HCT116 (cell line): ENCODE data around the gene DIPK1A. TPM values are rescaled to one million over a fixed set of nuclear protein-coding genes. Genes with fewer than 3 reads are reported as not detected.

Source experiments
- ATAC-seq: fragments of 200-7000 bp; cut with Tn5 transposase; 2 replicates; pipeline ENCODE4 v1.9.1; 2020; ENCODE audit warnings: mild to moderate bottlenecking, moderate library complexity
- BruUV-seq: library from RNA; stranded (reverse); fragments of 400-500 nt; replicated peaks from 2 replicates; lab custom pipeline; 2021; lab: Mats Ljungman, UMichigan
- CTCF ChIA-PET: fragments of 300-600 bp; sonication (Branson Sonifier 250); formaldehyde crosslinking; loops from one replicate; lab custom pipeline; 2021; ENCODE audit warnings: antibody characterized with exemption; lab: Charles Lee
- POLR2A ChIA-PET: fragments of 300-600, 350-600 bp; sonication (Branson Sonifier 250); formaldehyde crosslinking; loops from one replicate; lab custom pipeline; 2021; ENCODE audit warnings: antibody characterized with exemption; lab: Charles Lee
- RAD21 ChIA-PET, 2 experiments: fragments of 300-600 bp; sonication (Branson Sonifier 250); formaldehyde crosslinking; loops; one replicate each; lab custom pipeline; 2023; ENCODE audit warnings: low total read pairs in 2 of 2; ENCODE audit not compliant: uncharacterized antibody in 2 of 2, unreplicated experiment in 2 of 2, low non-redundant PET in 1 of 2; lab: Charles Lee
- DNase-seq: peaks from one replicate; pipeline ENCODE4 v3.0.0-alpha.2; 2010; ENCODE audit warnings: low read depth, low spot score
- H2AFZ ChIP-seq: fragments of 200-600 bp; shearing (Covaris generic), sonication (generic); 2 replicates; pipeline ENCODE4 v1.6.1; 2017; ENCODE audit warnings: low read depth, mixed run types, mixed read lengths, antibody characterized with exemption, low read length; ENCODE audit not compliant: poor library complexity, severe bottlenecking
- H3K27ac ChIP-seq: 2 replicates; pipeline ENCODE4 v1.5.1; 2012; ENCODE audit warnings: low read depth, low read length
- H3K27me3 ChIP-seq: fragments of 200-600 bp; sonication (generic); 2 replicates; pipeline ENCODE4 v1.6.1; 2016; ENCODE audit warnings: mixed run types, low read length, mixed read lengths; ENCODE audit not compliant: insufficient read depth
- H3K36me3 ChIP-seq, 2 experiments: fragments of 200-500 bp in 1 of 2; fragments of 200-600 bp in 1 of 2; sonication (Bioruptor generic) in 1 of 2; sonication (generic) in 1 of 2; 2 replicates each; pipeline versions ENCODE4 v1.5.1 to v1.6.1; 2014 to 2016; ENCODE audit warnings: low read length in 2 of 2, inconsistent platforms in 1 of 2, mixed read lengths in 1 of 2, mixed run types in 1 of 2; ENCODE audit not compliant: insufficient read depth in 2 of 2, control insufficient read depth in 1 of 2
- H3K4me1 ChIP-seq, 2 experiments: fragments of 200-600 bp in 1 of 2; sonication (generic) in 1 of 2; 2 replicates each; pipeline versions ENCODE4 v1.5.1 to v1.6.1; 2012 to 2017; ENCODE audit warnings: low read length in 2 of 2, inconsistent platforms in 1 of 2, mild to moderate bottlenecking in 1 of 2, mixed read lengths in 1 of 2, mixed run types in 1 of 2, moderate library complexity in 1 of 2; ENCODE audit not compliant: insufficient read depth in 2 of 2, control insufficient read depth in 1 of 2
- H3K4me2 ChIP-seq: fragments of 200-600 bp; sonication (generic); 2 replicates; pipeline ENCODE4 v1.6.1; 2017; ENCODE audit warnings: mixed run types, low read length, mixed read lengths
- H3K4me3 ChIP-seq, 2 experiments: fragments of 200-600 bp in 1 of 2; sonication (generic) in 1 of 2; replicated peaks in 1 of 2; 2 replicates each; pipeline ENCODE4 v1.5.1; 2011 to 2016; ENCODE audit warnings: low read length in 2 of 2, control low read depth in 1 of 2, low read depth in 1 of 2, mild to moderate bottlenecking in 1 of 2, mixed read lengths in 1 of 2, mixed run types in 1 of 2
- H3K79me2 ChIP-seq: fragments of 200-600 bp; sonication (generic); 2 replicates; pipeline ENCODE4 v1.6.1; 2017; ENCODE audit warnings: mild to moderate bottlenecking, mixed run types, low read length, moderate library complexity, mixed read lengths; ENCODE audit not compliant: insufficient read depth
- H3K9ac ChIP-seq: fragments of 200-600 bp; sonication (generic); 2 replicates; pipeline ENCODE4 v1.6.1; 2016; ENCODE audit warnings: low read length, mixed read lengths
- H3K9me2 ChIP-seq: fragments of 200-600 bp; sonication (generic), shearing (Covaris generic); 2 replicates; pipeline ENCODE4 v1.6.1; 2017; ENCODE audit warnings: mixed run types, mild to moderate bottlenecking, moderate library complexity; ENCODE audit not compliant: insufficient read depth
- H3K9me3 ChIP-seq, 2 experiments: fragments of 200-500 bp in 1 of 2; fragments of 200-600 bp in 1 of 2; sonication (Bioruptor generic) in 1 of 2; sonication (generic) in 1 of 2; 2 replicates each; pipeline ENCODE4 v1.6.1; 2014 to 2017; ENCODE audit warnings: low read length in 2 of 2, mixed read lengths in 2 of 2, inconsistent platforms in 1 of 2, low read depth in 1 of 2, mild to moderate bottlenecking in 1 of 2, mixed run types in 1 of 2, moderate library complexity in 1 of 2; ENCODE audit not compliant: control insufficient read depth in 1 of 2, insufficient read depth in 1 of 2
- H4K20me1 ChIP-seq: fragments of 200-600 bp; sonication (generic), shearing (Covaris generic); 2 replicates; pipeline ENCODE4 v1.6.1; 2017; ENCODE audit warnings: mixed run types, mild to moderate bottlenecking, moderate library complexity; ENCODE audit not compliant: insufficient read depth
- CBX3 ChIP-seq: IDR thresholded peaks from 2 replicates; pipeline ENCODE4 v1.6.1; 2012; ENCODE audit warnings: low read depth
- CEBPB ChIP-seq: IDR thresholded peaks from 2 replicates; pipeline ENCODE4 v1.6.1; 2012; ENCODE audit warnings: low read depth
- ELF1 ChIP-seq: IDR thresholded peaks from 2 replicates; pipeline ENCODE4 v1.6.1; 2012; ENCODE audit warnings: low read depth, borderline replicate concordance
- EZH2 ChIP-seq: fragments of 200-600 bp; sonication (generic); IDR thresholded peaks from 2 replicates; pipeline ENCODE4 v1.6.1; 2017; ENCODE audit warnings: antibody characterized with exemption, mixed run types
- EZH2phosphoT487 ChIP-seq: fragments of 200-600 bp; IDR thresholded peaks from 2 replicates; pipeline ENCODE4 v1.6.1; 2018; ENCODE audit warnings: antibody characterized with exemption, borderline replicate concordance
- FOSL1 ChIP-seq: IDR thresholded peaks from 2 replicates; pipeline ENCODE4 v1.6.1; 2012; ENCODE audit warnings: low read depth
- JUND ChIP-seq: IDR thresholded peaks from 2 replicates; pipeline ENCODE4 v1.6.1; 2012
- POLR2A ChIP-seq: IDR thresholded peaks from 2 replicates; pipeline ENCODE4 v1.7.0; 2011; ENCODE audit warnings: borderline replicate concordance; ENCODE audit not compliant: insufficient read depth, insufficient read length; ENCODE audit errors: extremely low read depth
- POLR2AphosphoS5 ChIP-seq: IDR thresholded peaks from 2 replicates; pipeline ENCODE4 v1.6.1; 2011; ENCODE audit warnings: mild to moderate bottlenecking, low read depth, low read length, moderate library complexity
- REST ChIP-seq: IDR thresholded peaks from 2 replicates; pipeline ENCODE4 v1.6.1; 2012; ENCODE audit warnings: low read depth
- SIN3A ChIP-seq: IDR thresholded peaks from 2 replicates; pipeline ENCODE4 v1.6.1; 2012; ENCODE audit warnings: low read depth
- SP1 ChIP-seq: IDR thresholded peaks from 2 replicates; pipeline ENCODE4 v1.6.1; 2012; ENCODE audit warnings: low read depth
- SRF ChIP-seq: IDR thresholded peaks from 2 replicates; pipeline ENCODE4 v1.6.1; 2012; ENCODE audit warnings: low read depth
- TCF7L2 ChIP-seq: IDR thresholded peaks from 2 replicates; pipeline ENCODE4 v1.7.0; 2011; ENCODE audit warnings: borderline replicate concordance, inconsistent platforms; ENCODE audit not compliant: insufficient read depth, insufficient read length; ENCODE audit errors: extremely low read depth
- YY1 ChIP-seq: IDR thresholded peaks from 2 replicates; pipeline ENCODE4 v1.6.1; 2011; ENCODE audit warnings: low read length, low read depth, moderate library complexity, mild to moderate bottlenecking; ENCODE audit not compliant: insufficient replicate concordance; ENCODE audit errors: extremely low read depth
- ZBTB33 ChIP-seq: IDR thresholded peaks from 2 replicates; pipeline ENCODE4 v1.6.1; 2011; ENCODE audit warnings: mild to moderate bottlenecking, low read length, moderate library complexity; ENCODE audit not compliant: insufficient replicate concordance; ENCODE audit errors: extremely low read depth
- ZFX ChIP-seq: fragments of 450-650 bp; IDR thresholded peaks from 2 replicates; pipeline ENCODE4 v1.6.1; 2017
- ZNF274 ChIP-seq: fragments of 200-500 bp; sonication (Bioruptor generic); IDR thresholded peaks from 2 replicates; pipeline ENCODE4 v1.6.1; 2014; ENCODE audit warnings: mild to moderate bottlenecking, low read depth, low read length, inconsistent platforms
- intact Hi-C: fragments of 100-400 bp; cut with micrococcal nuclease; formaldehyde crosslinking; loops from 2 replicates; pipeline ENCODE4 v1.10.0; 2022
- total RNA-seq: library from RNA; stranded (reverse); gene quantifications from one replicate; pipeline ENCODE4 v1.2.1, GENCODE V29; 2021; ENCODE audit not compliant: unreplicated experiment

DIPK1A gene
- total RNA-seq, 1 experiment from 2014 or later: 4.3 TPM

GRCh38 chr1:92853299-92853698 lies 108.0 kb downstream of the DIPK1A start:
- Histone ChIP-seq H3K79me2 (no peaks in the 10 kb centered on the region), H3K9me2 (no peaks in the 10 kb centered on the region), H2AFZ (no peak overlapping the region), H3K9me3 (no peaks in the 10 kb centered on the region), H3K9ac (no peak overlapping the region), H3K27me3 (no peaks in the 10 kb centered on the region), H3K4me2 (no peak overlapping the region), H3K36me3 (no peaks in the 10 kb centered on the region), H4K20me1 (no peaks in the 10 kb centered on the region), H3K4me3 (no peak overlapping the region), H3K4me1 (no peaks in the 10 kb centered on the region), H3K27ac (no peak overlapping the region)
- DNase-seq (no peak), ATAC-seq (no peak)
- RAD21 ChIA-PET: no interaction called here
- intact Hi-C loops: no loop called here
- POLR2A ChIA-PET: no interaction called here
- BruUV-seq: no TSS peak
- CTCF ChIA-PET: interaction anchor here (1.1 kb wide), 1 partner anchor 209 kb away, joined by 3 read pairs; no protein-coding TSS in a partner anchor
- no peak for TF ChIP-seq SIN3A
- TF ChIP-seq CBX3: no peak
- no peak for TF ChIP-seq ELF1
- TF ChIP-seq ZBTB33: no peak
- TF ChIP-seq YY1: no peak
- TF ChIP-seq SP1: no peak
- TF ChIP-seq CEBPB: no peak
- TF ChIP-seq TCF7L2: no peak
- no peak for TF ChIP-seq EZH2phosphoT487
- TF ChIP-seq FOSL1: no peak
- TF ChIP-seq POLR2A: no peak
- TF ChIP-seq ZNF274: no peak
- TF ChIP-seq ZFX: no peak
- no peak for TF ChIP-seq POLR2AphosphoS5
- no peak for TF ChIP-seq REST
- no peak for TF ChIP-seq EZH2
- TF ChIP-seq SRF: no peak
- no peak for TF ChIP-seq JUND
